Body of pancreas (tissue), 4 donors: ENCODE data around the gene TUBGCP6. TPM values are rescaled to one million over a fixed set of nuclear protein-coding genes. Genes with fewer than 3 reads are reported as not detected.

Source experiments
- ATAC-seq: fragments of 150-250 bp; one replicate; pipeline ENCODE4 v1.9.1; 2016
- DNase-seq, 4 donors: peaks; one replicate each; pipeline ENCODE4 v3.0.0-alpha.2; 2019
- H3K27ac ChIP-seq, 4 donors: fragments of 200-600 bp; sonication (generic); 1 replicate in 3 of 4; 2 replicates in 1 of 4; pipeline versions ENCODE4 v1.5.1 to v1.6.1; 2016 to 2019; ENCODE audit warnings: mild to moderate bottlenecking in 1 of 4, mixed read lengths in 1 of 4, moderate library complexity in 1 of 4
- H3K27me3 ChIP-seq, 2 donors: fragments of 200-600 bp; sonication (generic); one replicate each; pipeline ENCODE4 v1.6.0; 2016; ENCODE audit warnings: mild to moderate bottlenecking in 1 of 2
- H3K36me3 ChIP-seq, 2 donors: fragments of 200-600 bp; sonication (generic); replicated peaks in 1 of 2; 2 replicates each; pipeline ENCODE4 v1.5.1; 2016; ENCODE audit warnings: low read depth in 2 of 2; ENCODE audit not compliant: insufficient read depth in 1 of 2
- H3K4me1 ChIP-seq: fragments of 200-600 bp; sonication (generic); one replicate; pipeline ENCODE4 v1.6.0; 2016
- H3K4me3 ChIP-seq, 2 donors: fragments of 200-600 bp; sonication (generic); 1 replicate in 1 of 2; 2 replicates in 1 of 2; pipeline ENCODE4 v1.5.1; 2016 to 2019
- H3K9me3 ChIP-seq, 3 donors: fragments of 200-600 bp; sonication (generic); 1 replicate in 2 of 3; 2 replicates in 1 of 3; pipeline ENCODE4 v1.5.1; 2016
- POLR2A ChIP-seq, 3 donors: fragments of 450-650 bp; IDR thresholded peaks; one replicate each; pipeline ENCODE4 v1.6.1; 2016; ENCODE audit warnings: antibody characterized with exemption in 3 of 3, mild to moderate bottlenecking in 2 of 3
- WGBS, 2 donors: methylation state at CpG; one replicate each; pipeline ENCODE4 v1.1.5; 2017; 5-methylcytosine and 5-hydroxymethylcytosine counted together
- intact Hi-C: fragments of 100-400 bp; cut with DNase I; formaldehyde crosslinking; loops from one replicate; pipeline ENCODE4 v1.15.1; 2023
- total RNA-seq, 2 donors: library from RNA; depleted of rRNA; stranded (reverse); fragments of >200 nt; gene quantifications; one replicate each; pipeline ENCODE4 v1.1.0, GENCODE V29; 2016
- TF ChIP-seq, protein P1 (sequence below), 7 experiments: fragments of 450-650 bp in 4 of 7; fragments of 200-600 bp in 3 of 7; sonication (generic) in 3 of 7; IDR thresholded peaks; one replicate each; pipeline ENCODE4 v1.5.1; 2016 to 2019; ENCODE audit warnings: antibody characterized with exemption in 7 of 7

The TUBGCP6 gene
- total RNA-seq, 2 donors from 2014 or later: 61.2 to 121 TPM

DNA sequence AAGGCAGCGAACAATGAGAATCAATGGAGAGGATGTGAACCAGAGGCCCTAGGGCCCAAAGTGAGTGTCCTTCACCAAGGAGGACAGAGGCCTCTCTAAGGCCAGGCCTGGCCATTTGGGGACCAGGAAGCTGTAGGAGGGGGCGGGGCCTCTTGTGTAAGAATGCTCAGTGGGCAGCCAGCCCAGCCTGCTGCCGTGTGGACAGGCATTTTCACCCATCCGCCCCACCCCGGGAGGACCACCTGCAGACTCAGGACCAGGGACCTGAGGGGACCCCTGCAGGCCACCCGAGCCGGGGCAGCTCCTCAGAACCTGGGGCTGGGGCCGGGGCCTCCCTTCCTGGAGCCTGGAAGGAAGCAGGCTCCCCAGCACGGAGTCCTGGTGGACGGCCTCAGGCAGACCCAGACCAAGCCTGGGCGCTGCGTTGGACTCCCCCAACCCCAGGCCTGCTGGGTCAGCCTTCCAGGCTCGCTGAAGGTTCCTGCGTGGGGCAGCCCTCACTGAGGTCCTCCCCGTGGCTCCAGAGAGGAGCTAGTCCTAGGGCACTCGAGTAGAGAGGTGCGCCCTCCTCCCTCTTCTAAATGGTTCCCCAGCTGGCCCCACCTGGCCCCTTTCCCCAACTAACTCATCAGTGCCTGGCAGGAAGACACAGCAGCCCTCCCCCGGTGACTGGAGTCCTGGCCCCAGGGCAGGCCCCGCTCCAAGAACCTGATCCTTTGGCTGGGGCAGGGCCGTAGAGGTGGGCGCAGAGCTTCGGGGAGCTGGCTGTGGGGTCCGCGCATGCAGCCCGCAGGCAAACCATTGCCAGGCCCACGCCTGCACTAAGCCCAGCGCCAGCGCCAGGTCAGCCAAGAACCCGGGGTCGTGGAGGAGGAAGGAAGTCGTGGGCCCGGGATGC, 60.6 kb downstream of the TUBGCP6 start:
- H3K4me1 ChIP-seq: peaks cover 57% of the 10 kb centered on the region
- DNase-seq (peak; percentile 76 to 90 (median 88)), ATAC-seq (peak; percentile 30)
- no peak overlapping the region for H3K4me3 ChIP-seq
- H3K27ac ChIP-seq: peak overlapping the region; percentile 67 to 77 (median 72)
- no peaks in the 10 kb centered on the region for H3K36me3 ChIP-seq
- no peaks in the 10 kb centered on the region for H3K9me3 ChIP-seq
- intact Hi-C loops: no loop called here
- peak in 2 of 3 donors; percentile 13 to 14 for TF ChIP-seq POLR2A (IDR thresholded peaks at IDR 0.05)
- TF ChIP-seq, protein P1, sequence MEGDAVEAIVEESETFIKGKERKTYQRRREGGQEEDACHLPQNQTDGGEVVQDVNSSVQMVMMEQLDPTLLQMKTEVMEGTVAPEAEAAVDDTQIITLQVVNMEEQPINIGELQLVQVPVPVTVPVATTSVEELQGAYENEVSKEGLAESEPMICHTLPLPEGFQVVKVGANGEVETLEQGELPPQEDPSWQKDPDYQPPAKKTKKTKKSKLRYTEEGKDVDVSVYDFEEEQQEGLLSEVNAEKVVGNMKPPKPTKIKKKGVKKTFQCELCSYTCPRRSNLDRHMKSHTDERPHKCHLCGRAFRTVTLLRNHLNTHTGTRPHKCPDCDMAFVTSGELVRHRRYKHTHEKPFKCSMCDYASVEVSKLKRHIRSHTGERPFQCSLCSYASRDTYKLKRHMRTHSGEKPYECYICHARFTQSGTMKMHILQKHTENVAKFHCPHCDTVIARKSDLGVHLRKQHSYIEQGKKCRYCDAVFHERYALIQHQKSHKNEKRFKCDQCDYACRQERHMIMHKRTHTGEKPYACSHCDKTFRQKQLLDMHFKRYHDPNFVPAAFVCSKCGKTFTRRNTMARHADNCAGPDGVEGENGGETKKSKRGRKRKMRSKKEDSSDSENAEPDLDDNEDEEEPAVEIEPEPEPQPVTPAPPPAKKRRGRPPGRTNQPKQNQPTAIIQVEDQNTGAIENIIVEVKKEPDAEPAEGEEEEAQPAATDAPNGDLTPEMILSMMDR (IDR thresholded peaks at IDR 0.05): no peak
- 74 to 89% methylated on average over 6 to 27 of the region's 32 CpGs for WGBS, 2 donors
- H3K27me3 ChIP-seq: no peaks in the 10 kb centered on the region

DNA sequence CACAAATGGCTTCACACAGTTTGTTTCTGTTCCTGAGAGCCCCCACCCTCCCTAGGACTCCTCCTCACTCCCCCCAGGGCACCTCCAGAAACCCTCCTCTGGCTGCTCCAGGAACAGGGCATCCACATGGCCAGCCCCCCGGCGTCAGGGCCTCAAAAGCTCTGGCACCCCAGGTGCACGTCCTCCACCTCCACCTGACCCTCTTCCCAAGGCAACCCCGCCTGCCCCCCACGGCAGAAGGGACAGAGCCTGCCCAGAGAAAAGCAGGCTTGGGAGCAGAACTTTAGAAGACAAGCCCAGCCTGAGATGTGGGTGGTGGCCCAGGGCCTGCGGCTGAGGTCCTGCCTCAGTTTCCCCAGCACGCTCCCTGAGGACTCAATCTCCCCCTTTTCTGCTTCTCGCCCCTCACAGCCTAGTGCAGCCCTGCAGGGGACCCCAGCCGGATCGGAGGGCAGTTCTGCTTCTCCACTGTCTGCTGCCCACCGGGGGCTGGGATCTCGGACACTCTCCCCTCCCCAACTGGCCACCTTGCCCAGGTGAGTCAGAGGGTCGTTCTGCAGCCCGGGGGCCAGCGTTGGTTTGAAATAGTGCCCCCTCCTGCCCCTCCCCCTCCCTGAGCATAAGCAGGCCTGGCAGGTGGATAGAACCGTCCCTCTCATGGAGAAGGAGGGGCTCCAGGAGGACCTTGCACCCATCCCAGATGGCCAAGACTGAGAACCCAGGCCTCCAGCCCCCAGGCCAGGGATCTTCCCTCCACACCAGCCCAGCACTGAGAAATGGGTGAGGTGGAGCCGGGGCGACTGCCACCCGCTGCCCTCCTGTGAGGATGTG, 61.5 kb downstream of the TUBGCP6 start:
- WGBS, 2 donors: 58 to 71% methylated on average over 12 to 19 of the region's 19 CpGs
- DNase-seq: peak in 1 of 4 donors; percentile 27
- TF ChIP-seq POLR2A (IDR thresholded peaks at IDR 0.05): no peak
- no peak for ATAC-seq
- H3K36me3 ChIP-seq: no peaks in the 10 kb centered on the region
- H3K4me1 ChIP-seq: peaks cover 48% of the 10 kb centered on the region
- peak overlapping the region; percentile 67 to 77 (median 72) for H3K27ac ChIP-seq
- intact Hi-C loops: no loop called here
- H3K27me3 ChIP-seq: no peaks in the 10 kb centered on the region
- no peaks in the 10 kb centered on the region for H3K9me3 ChIP-seq
- no peak overlapping the region for H3K4me3 ChIP-seq

GRCh38 chr22:50182176-50183081, 62.4 kb downstream of the TUBGCP6 start:
- Histone ChIP-seq H3K4me1 (peaks cover 44% of the 10 kb centered on the region), H3K9me3 (no peaks in the 10 kb centered on the region), H3K27ac (peak overlapping the region; percentile 67 to 77 (median 72)), H3K4me3 (no peak overlapping the region), H3K27me3 (no peaks in the 10 kb centered on the region), H3K36me3 (no peaks in the 10 kb centered on the region)
- DNase-seq (peak; percentile 75 to 96 (median 90)), ATAC-seq (peak; percentile 54)
- intact Hi-C loops: no loop called here
- 19 to 46% methylated on average over 14 to 25 of the region's 31 CpGs for WGBS, 2 donors
- TF ChIP-seq POLR2A (IDR thresholded peaks at IDR 0.05): peak in 1 of 3 donors; percentile 42
- TF ChIP-seq, protein P1 (IDR thresholded peaks at IDR 0.05): no peak

- intact Hi-C loops: no loop called here
- 92 to 95% methylated on average over 26 to 27 of the region's 27 CpGs for WGBS, 2 donors
- Histone ChIP-seq H3K27me3 (no peaks in the 10 kb centered on the region), H3K4me1 (peaks cover 34% of the 10 kb centered on the region), H3K36me3 (no peaks in the 10 kb centered on the region), H3K27ac (no peak overlapping the region), H3K4me3 (no peak overlapping the region), H3K9me3 (no peaks in the 10 kb centered on the region)
- DNase-seq: peak in 2 of 4 donors; percentile 11 to 16
- ATAC-seq: no peak
- TF ChIP-seq, protein P1 (IDR thresholded peaks at IDR 0.05): no peak
- TF ChIP-seq POLR2A (IDR thresholded peaks at IDR 0.05): no peak
These were observed 63.9 kb downstream of the TUBGCP6 start for GRCh38 chr22:50180727-50181521.
